HL-60 (cell line): ENCODE data around the gene ST6GALNAC3.

ENCODE experiments used
- DNase-seq, 2 experiments: peaks; one replicate each; pipeline ENCODE4 v3.0.0-alpha.2; 2010 to 2020; ENCODE audit warnings: low read depth in 1 of 2, low spot score in 1 of 2
- H3K27ac ChIP-seq: fragments of 250-450 bp; sonication (Bioruptor Pico); replicated peaks from 2 replicates; pipeline ENCODE4 v1.5.1; 2020; ENCODE audit warnings: mild to moderate bottlenecking, moderate library complexity
- H3K27me3 ChIP-seq: fragments of 250-450 bp; sonication (Bioruptor Pico); 2 replicates; pipeline ENCODE4 v1.5.1; 2021; ENCODE audit warnings: mild to moderate bottlenecking, moderate library complexity; ENCODE audit not compliant: insufficient read depth, poor library complexity, severe bottlenecking
- H3K4me3 ChIP-seq: replicated peaks from 2 replicates; pipeline ENCODE4 v1.5.1; 2011; ENCODE audit warnings: mild to moderate bottlenecking, control low read depth, low read length; ENCODE audit not compliant: insufficient read depth
- CTCF ChIP-seq: IDR thresholded peaks from one replicate; pipeline ENCODE4 v1.5.1; 2011; ENCODE audit warnings: low read length, control low read depth, inconsistent platforms; ENCODE audit not compliant: insufficient read depth
- GABPA ChIP-seq: IDR thresholded peaks from 2 replicates; pipeline ENCODE4 v1.6.1; 2012; ENCODE audit warnings: low read depth
- POLR2AphosphoS5 ChIP-seq: IDR thresholded peaks from 2 replicates; pipeline ENCODE4 v1.6.1; 2012; ENCODE audit warnings: low read depth
- REST ChIP-seq: IDR thresholded peaks from 2 replicates; pipeline ENCODE4 v1.6.1; 2012; ENCODE audit warnings: low read depth; ENCODE audit not compliant: insufficient replicate concordance
- SPI1 ChIP-seq: IDR thresholded peaks from 2 replicates; pipeline ENCODE4 v1.6.1; 2012; ENCODE audit warnings: low read depth, mild to moderate bottlenecking, borderline replicate concordance

ST6GALNAC3 gene

GRCh38 chr1:76473591-76473990 is 399.0 kb downstream of the ST6GALNAC3 start:
- no peak for TF ChIP-seq CTCF
- TF ChIP-seq GABPA = no peak
- TF ChIP-seq SPI1 = no peak
- no peak for TF ChIP-seq POLR2AphosphoS5
- no peak for TF ChIP-seq REST
- DNase-seq = no peak
- Histone ChIP-seq H3K4me3 (no peak overlapping the region), H3K27ac (no peak overlapping the region), H3K27me3 (peaks cover 2% of the 10 kb centered on the region)

GRCh38 chr1:76474922-76475321 is 400.4 kb downstream of the ST6GALNAC3 start:
- no peak overlapping the region for H3K4me3 ChIP-seq
- no peaks in the 10 kb centered on the region for H3K27me3 ChIP-seq
- no peak for DNase-seq
- no peak overlapping the region for H3K27ac ChIP-seq
- TF ChIP-seq REST (no peak), GABPA (no peak), SPI1 (no peak), CTCF (no peak), POLR2AphosphoS5 (no peak)

GRCh38 chr1:76477156-76477555 is 402.6 kb downstream of the ST6GALNAC3 start:
- DNase-seq = no peak
- no peak overlapping the region for H3K4me3 ChIP-seq

More at GRCh38 chr1:76477156-76477555, 402.6 kb downstream of the ST6GALNAC3 start:
- H3K27ac ChIP-seq = no peak overlapping the region
- no peak for TF ChIP-seq POLR2AphosphoS5
- TF ChIP-seq GABPA = no peak
- no peak for TF ChIP-seq CTCF
- TF ChIP-seq REST = no peak
- no peak for TF ChIP-seq SPI1
- no peaks in the 10 kb centered on the region for H3K27me3 ChIP-seq
